ENCODE results near the gene SAMHD1.
"Not testable (repeated sequence)": the region's sequence is repeated elsewhere in the genome, so short reads cannot be mapped to it uniquely, and the experiment has no call there.

SAMHD1 gene

DNA sequence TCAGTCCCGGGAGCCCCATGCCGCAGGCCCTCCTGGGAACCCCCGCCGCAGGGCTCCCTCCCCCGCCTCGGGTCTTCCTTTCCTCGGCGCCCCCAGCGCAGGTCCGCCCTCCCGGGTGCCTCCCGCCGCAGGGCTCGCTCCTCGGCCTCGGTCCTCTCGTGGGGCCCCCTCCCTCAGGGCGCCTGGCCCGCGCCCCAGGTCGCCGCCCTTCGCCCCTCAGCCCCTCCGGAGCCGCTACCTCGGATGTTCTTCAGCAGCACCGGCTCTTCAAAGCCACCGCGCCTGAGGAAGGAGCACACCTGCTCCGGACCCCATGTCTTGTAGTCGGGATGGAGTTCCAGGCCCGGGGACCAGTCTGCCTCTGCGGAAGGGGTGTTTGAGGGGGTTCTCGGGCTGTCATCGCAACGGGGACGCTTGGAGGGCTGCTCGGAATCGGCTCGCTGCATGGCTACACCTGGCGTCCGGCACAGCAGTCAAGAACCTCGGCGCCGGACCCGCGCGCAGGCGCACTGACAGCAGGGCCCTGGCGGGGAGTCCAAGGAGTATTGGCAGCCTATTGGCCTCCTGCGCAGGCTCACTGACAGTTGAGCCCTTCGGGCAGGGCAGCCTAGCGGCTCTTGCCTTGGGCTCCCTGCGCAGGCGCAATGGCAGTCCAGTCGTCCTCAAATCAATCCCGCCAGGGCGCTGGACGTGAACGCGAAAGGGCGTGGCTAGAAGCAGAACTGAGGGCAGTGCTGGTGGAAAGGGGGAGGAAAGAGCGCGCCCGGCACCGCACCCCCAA lies at the start of gene SAMHD1:
TSS of gene SAMHD1 (minus strand) at position 511 of the 781 bp plus-strand sequence. CDS start at position 446, 65 bp downstream.
- DNase-seq (ENCODE audit: low read depth) = peak; percentile 99

DNA sequence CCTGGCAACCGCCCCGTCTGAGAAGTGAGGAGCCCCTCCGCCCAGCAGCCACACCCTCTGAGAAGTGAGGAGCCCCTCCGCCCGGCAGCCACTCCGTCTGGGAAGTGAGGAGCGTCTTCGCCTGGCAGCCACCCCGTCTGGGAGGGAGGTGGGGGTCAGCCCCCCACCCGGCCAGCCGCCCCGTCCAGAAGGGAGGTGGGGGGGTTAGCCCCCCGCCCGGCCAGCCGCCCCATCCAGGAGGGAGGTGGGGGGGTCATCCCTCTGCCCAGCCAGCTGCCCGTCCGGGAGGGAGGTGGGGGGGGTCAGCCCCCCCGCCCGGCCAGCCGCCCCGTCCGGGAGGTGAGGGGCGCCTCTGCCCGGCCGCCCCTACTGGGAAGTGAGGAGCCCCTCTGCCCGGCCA lies 48.7 kb upstream of the SAMHD1 start:
- DNase-seq (ENCODE audit: low read depth) = not testable (repeated sequence)

DNA sequence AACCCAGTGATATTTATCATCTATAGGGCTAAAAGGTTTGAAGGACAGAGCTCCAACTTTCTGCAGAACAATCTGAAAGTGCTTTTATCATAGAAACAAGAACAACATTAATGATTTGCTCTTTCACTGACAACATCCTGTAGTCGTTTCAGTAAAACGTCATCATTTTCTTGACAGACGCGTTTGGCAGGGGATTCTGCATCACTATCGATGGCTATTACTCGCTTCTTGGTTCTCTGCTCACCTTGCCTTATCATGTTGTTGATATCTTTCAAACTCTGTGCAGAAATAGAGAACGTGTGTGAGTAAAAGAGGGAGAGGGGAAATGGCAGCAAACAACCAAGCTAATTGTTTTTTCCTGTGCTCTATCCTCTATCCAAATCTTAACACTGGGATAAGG lies 47.1 kb upstream of the SAMHD1 start:
- DNase-seq (ENCODE audit: low read depth) = no peak

DNA sequence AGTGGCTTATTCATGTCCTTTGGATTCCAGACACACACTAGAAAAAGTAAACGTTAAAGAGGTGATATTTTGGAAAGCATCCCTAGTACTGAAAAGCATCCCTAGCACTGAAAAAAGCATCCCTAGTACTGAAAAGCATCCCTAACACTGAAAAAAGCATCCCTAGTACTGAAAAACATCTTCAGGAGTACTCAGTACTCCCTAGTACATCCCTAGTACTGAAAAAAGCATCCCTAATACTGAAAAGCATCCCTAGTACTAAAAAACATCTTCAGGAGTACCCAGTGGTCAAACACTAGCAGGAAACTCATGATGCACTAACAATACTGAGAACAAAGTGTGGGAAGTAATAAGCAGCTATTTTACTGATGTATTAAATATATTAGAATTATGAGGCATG lies 45.6 kb upstream of the SAMHD1 start:
- no peak for DNase-seq (ENCODE audit: low read depth)

DNA sequence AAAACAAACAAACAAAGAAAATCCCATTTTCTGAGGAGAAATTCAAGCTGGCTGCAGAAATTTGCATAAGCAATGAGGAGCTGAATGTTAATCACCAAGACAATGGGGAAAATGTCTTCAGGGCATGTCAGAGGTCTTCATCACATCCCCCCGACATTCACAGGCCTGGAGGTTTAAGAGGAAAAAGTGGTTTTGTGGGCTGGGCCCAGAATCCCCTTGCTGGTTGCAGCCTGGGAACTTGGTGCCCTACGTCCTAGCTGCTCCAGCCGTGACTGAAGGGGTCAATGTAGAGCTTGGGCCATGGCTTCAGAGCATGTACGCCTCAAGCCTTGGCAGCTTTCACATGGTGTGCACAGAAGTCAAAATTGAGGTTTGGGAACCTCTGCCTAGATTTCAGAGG lies 42.7 kb upstream of the SAMHD1 start:
- DNase-seq (ENCODE audit: low read depth) = not testable (repeated sequence)

GRCh38 chr20:36992802-36993334 lies 41.4 kb upstream of the SAMHD1 start:
- no peak for DNase-seq (ENCODE audit: low read depth)

GRCh38 chr20:36991703-36992102 lies 40.2 kb upstream of the SAMHD1 start:
- DNase-seq (ENCODE audit: low read depth) = no peak

DNA sequence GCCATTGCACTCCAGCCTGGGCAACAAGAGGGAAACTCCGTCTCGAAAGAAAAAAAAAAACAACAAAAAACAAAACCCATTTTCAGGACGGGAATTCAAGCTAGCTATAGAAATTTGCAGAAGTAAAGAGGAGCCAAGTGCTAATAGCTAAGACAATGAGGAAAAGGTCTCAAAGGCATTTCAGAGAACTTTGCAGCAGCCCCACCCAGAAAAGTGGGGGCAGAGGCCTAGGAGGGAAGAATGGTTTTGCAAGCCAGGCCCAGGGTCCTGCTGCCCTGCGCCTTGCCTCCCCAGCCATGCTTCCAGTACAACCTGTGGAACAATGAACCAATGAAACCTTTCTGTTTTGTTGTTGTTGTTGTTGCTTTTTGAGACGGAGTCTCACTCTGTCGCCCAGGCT lies 38.3 kb upstream of the SAMHD1 start:
- no peak for DNase-seq (ENCODE audit: low read depth)

DNA sequence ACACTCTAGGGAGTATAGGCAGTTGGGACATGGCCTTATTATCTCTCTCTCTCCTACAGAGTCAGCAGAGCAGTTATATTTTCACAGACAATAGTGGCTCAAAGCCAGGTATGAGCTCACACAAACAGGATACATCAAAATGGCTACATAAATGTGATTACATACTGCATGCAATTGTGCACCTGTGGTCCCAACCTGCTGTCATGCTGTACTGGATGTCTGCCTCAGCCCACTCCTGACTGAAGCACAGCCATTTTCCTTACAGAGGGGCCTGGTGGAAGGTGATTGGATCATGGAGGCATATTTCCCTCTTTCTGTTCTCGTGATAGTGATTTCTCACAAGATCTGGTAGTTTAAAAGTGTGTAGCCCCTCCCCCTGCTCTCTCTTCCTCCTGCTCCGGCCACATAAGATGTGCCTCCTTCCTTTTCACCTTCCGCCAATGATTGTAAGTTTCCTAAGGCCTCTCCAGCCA lies 37.0 kb upstream of the SAMHD1 start:
- DNase-seq (ENCODE audit: low read depth) = no peak

DNA sequence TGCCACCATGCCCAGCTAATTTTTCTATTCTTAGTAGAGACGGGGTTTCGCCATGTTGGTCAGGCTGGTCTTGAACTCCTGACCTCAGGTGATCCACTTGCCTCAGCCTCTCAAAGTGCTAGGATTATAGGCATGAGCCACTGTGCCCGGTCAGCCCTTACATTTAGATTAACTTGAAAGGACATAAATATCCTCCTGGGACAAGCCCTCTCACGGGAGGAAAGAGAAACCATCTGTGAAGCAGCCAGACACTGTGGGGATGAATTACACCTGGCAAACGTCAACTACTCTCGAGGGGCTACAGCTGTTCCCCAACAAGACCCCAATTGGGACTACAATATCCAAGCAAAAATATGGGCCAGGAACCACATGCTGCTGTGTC lies 32.7 kb upstream of the SAMHD1 start:
- no peak for DNase-seq (ENCODE audit: low read depth)

DNA sequence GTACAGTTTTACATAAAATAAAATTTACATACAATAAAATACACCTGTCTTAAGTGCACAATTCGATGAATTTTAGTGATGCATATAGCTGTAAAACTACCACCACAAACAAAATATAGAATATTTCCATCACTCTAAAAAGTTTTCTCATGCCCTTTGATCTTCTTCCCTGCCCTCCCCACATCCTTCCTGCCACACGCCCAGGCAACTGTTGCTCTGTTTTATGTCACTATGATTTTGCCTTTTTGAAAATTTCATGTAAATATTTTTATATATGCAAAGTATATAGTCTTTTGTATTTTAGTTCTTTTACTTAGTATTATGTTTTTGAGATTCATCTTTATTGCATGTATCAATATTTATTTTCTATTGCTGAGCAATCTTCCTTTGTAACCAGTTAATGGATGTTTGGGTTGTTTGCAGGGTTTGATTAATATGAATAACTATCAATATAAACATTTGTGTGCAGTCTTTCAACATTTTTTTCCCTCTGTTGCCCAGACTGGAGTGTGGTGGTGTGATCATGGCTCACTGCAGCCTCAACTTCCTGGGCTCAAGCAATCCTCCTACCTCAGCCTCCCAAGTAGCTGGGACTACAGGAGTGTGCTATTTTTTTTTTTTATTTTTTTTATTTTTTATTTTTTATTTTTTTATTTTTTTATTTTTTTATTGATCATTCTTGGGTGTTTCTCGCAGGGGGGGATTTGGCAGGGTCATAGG lies 23.8 kb upstream of the SAMHD1 start:
- DNase-seq (ENCODE audit: low read depth) = no peak

DNA sequence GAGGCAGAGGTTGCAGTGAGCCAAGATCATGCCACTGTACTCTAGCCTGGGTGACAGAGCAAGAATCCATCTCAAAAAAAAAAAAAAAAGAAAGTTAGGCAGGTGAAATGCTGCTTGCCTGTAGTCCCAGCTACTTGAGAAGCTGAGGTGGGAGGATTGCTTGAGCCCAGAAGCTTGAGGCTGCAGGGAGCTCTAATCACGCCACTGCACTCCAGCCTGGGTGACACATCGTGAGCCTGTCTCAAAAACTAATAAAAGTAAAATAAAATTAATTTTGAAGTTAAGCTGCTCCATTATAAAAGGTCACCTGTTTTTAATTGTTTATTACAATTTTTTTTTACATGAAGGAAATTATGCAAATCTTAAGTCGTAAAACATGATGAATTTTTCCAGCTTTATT lies 23.2 kb upstream of the SAMHD1 start:
- no peak for DNase-seq (ENCODE audit: low read depth)

DNA sequence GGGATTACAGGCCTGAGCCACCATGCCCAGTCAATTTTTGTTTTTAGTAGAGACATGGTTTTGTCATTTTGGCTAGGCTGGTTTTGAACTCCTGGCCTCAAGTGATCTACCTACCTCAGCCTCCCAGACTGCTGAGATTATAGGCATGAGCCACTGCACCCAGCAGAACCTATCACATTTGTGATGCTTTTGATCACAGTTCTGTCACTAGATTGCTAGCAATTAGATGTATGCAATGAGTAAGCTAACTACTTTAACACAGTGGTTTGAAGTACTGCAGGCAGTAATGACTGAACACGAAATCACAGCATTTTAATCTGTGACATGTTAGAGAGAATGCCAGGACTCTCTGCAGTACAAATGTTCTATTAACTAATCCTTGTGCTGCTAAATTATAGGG lies 19.6 kb upstream of the SAMHD1 start:
- no peak for DNase-seq (ENCODE audit: low read depth)

DNA sequence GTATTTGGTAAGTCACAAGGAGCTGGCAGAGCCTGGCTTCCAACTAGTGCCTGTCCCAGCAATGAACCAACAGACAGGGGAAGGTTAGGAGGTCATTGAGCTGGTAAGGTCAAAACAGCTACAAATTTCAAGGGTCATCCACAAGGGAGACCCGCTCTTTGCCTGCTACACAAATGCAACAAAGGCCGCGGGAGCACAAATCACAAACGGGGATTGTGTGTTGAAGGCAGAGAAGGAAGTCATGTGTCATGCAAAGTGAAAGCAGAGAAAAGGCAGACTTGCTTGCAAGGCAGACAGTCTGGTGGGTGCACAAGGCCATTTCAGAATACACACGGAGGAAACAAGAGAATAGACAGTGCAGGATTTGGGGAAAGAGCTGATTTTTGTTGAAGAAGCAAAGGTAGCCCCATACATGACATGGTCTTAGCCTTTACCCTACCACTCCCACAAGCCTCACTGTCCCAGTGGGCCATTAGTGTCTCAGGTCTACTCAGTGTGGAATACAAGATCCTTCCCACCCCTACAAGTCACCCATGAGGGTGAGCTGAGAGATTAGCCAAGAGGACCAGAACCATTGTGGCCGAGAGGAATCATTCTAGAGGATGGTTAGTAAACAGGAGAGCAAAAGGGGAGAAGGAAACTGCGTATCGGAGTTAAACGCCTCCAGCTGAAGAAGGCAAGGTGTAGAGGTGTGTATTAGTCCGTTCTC lies 18.1 kb upstream of the SAMHD1 start:
- no peak for DNase-seq (ENCODE audit: low read depth)

DNA sequence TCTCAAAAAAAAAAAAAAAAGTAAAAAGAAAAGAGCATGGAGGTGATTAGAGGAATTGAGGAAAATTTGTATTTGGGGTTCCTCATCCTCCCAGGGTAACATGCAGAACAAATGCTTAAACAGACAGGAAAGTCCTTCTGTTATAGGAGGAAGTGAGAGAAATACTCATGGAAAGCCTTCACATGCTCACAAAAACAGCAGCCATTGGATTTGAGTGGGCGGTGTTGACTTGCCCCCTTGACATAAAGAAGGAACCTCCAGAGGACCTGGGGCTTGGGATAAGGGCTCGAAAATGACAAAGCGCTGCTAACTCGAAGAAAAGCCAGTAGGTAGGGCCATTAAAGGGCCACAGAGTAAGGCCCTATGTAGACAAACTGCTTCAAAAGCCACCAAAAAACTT lies 17.5 kb upstream of the SAMHD1 start:
- no peak for DNase-seq (ENCODE audit: low read depth)

GRCh38 chr20:36967636-36968035 lies 16.1 kb upstream of the SAMHD1 start:
- no peak for DNase-seq (ENCODE audit: low read depth)

- not testable (repeated sequence) for DNase-seq (ENCODE audit: low read depth)
Measured at GRCh38 chr20:36966965-36967364, 15.5 kb upstream of the SAMHD1 start.

GRCh38 chr20:36962354-36962941 lies 10.9 kb upstream of the SAMHD1 start:
- not testable (repeated sequence) for DNase-seq (ENCODE audit: low read depth)

DNA sequence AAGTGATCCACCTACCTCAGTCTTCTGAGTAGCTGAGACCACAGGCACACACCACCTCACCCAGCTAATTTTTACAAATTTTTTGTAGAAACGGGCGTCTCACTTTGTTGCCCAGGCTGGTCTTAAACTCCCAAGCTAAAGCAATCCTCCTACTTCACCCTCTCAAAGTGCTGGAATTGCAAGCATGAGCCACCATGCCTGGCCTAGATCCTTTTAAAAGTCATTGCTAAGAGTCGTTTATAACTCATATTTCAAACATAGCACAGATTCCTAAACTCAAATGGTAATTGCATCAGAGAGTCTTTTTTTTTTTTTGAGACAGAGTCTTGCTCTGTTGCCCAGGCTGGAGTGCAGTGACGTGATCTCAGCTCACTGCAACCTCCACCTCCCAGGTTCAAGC lies 7.7 kb upstream of the SAMHD1 start:
- no peak for DNase-seq (ENCODE audit: low read depth)

DNA sequence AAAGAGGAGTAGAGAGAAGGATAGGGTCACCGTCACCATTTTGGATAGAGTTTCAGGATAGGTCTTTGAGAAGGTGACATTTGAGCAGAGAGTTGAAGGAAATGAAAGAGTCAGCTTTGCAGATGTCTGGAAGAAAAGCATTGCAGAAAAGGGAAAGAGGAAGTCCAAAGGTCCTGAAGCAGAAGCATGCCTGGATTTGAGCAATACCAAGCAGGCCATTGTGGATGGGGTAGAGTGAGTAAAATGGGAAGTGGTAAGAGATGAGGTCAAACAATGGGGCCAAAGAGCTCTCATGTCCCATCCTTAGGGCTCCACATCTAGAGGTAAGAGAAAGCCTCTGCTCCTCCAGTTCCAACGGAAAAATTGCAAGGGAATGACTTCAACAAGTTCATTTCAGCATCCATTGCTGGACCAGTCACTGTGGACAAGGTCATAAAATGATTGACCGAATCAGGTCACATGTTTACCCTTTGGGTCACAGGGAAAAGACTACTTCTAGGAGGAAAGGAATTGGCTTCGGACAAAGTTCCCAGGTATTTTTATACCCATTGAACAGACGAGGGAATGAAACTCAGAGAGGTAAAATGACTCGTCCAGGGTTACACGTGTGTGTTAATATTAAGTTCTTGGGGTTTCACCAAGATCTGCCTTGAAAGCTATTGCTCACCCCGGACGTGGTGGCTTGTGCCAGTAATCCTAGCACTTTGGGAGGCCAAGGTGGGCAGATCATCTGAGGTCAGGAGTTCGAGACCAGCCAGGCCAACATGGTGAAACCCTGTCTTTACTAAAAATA lies 6.6 kb upstream of the SAMHD1 start:
- DNase-seq (ENCODE audit: low read depth) = no peak

GRCh38 chr20:36956674-36957073 lies 5.2 kb upstream of the SAMHD1 start:
- DNase-seq (ENCODE audit: low read depth) = no peak
